HG02678 (cell line): Measurements from ENCODE around the gene UFM1.
"Not testable (repeated sequence)": the region's sequence is repeated elsewhere in the genome, so short reads cannot be mapped to it uniquely, and the experiment has no call there.

Source experiments
- ATAC-seq: cut with Tn5 transposase; IDR thresholded peaks from one replicate; pipeline ENCODE4 v1.9.1; 2021; ENCODE audit warnings: mild to moderate bottlenecking, moderate library complexity; ENCODE audit not compliant: unreplicated experiment

UFM1 gene

GRCh38 chr13:38363746-38364145 lies 14.1 kb downstream of the UFM1 start:
- not testable (repeated sequence) for ATAC-seq

- no peak for ATAC-seq
Observed at GRCh38 chr13:38365661-38366060, 16.0 kb downstream of the UFM1 start.

GRCh38 chr13:38366954-38367645 lies 17.4 kb downstream of the UFM1 start:
- ATAC-seq, result no peak

GRCh38 chr13:38369058-38369457 lies 19.4 kb downstream of the UFM1 start:
- ATAC-seq, result no peak

- ATAC-seq, result not testable (repeated sequence)
Observed at GRCh38 chr13:38370096-38370495, 20.4 kb downstream of the UFM1 start.

- ATAC-seq, result no peak
Observed at GRCh38 chr13:38372820-38373383, 23.3 kb downstream of the UFM1 start.

DNA sequence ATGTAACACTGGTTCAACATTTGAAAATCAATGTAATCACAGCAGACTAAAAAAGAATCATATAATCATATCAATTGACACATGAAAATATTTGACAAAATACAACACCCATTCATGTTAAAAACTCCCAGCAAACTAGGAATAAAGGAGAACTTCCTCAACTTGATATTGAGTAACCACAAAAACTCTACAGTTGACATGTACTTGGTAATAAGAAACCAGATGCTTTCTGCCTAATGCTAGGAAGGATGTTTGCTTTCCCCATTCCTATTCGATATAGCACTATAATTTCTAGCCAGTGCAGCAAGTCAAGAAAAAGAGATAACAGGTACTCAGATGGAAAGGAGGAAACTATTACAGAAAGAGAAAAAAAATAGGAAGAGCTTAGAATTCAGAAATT lies 26.9 kb downstream of the UFM1 start:
- ATAC-seq, result no peak

DNA sequence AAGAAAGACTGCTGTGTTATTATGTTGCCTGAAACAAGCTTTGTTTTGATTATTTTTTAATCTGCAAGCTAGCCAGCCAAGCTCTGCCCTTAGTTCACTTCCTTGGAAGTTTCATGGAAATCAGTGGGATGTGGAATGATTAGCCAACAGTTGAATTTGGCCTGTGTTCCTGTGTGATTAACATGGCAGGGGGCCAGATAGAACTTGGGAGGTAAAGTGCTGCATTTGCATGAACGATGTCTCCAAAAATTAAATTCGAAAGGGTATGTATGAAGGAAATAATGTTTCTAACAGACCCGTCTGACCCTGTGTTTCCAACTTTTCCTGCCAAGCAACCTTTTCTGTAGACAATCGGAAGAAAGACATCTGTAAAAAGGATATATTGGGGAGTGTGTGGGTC lies 32.2 kb downstream of the UFM1 start:
- no peak for ATAC-seq

- no peak for ATAC-seq
Observed at GRCh38 chr13:38382946-38383345, 33.3 kb downstream of the UFM1 start.

DNA sequence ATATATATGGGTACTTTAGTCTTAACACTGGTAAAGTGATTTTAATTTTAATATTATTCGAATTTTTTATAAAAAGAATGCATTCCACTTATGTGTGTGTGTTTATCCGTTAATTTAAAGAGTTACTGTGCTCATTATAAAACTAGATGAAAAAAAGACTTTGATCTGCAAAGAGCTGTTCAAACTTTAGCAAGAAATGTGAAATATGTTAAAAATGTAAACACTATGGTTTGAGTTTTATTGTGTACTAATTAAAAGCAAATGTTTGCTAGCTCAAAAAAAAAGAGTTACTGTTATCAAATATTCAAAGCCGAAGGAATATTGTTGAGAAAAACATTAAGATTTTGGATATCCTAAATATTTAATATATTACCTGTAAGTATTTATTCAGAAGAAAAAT lies 34.5 kb downstream of the UFM1 start:
- ATAC-seq, result no peak

DNA sequence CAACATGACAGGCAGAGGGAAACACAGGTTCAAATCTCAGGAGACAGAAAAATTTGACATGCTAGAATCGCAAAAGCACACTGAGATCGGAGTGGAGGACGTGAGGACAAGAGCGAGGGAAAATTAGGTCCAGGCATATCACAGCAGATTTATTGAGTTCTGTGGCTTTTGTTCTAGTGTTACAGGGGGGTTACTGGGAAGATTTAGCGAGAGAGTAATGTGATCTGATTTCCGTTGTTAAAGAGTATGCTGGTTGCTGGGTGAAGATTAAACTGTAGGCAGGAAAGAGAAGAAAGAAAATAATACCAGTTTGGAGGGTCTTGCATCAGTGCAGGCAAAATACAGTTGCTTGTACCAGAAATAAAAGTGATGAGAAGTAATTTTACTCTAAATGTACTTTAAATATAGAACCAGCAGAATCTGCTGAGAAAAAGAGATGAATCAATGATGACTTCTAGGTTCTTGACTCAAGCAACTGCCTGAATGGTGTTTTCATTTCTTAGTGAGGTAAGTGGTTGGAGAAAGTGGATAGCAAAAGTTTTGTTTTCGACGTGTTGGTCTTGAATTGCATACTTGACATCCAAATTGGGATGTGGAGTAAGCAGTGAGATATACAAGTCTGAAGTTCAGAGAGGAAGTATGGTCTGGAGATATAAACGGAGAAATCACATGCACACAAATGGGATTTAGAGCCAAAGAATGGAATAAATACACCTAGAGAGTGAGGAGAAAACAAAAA lies 35.7 kb downstream of the UFM1 start:
- ATAC-seq, result no peak

DNA sequence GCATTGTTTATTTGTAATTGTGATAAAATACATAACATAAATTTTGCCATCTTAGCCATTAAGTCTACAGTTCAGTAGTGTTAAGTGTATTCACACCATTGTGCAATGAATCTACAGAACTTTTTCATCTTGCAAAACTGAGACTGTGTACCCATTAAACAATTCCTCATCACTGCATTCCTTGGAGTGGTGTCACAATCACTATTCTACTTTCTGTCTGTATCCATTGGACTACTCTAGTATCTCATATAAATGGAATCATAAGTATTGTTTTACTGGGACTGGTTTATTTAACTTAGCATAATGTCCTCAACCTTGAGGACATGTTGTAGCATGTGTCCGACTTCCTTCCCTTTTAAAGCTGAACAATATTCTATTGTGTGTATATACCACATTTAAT lies 36.8 kb downstream of the UFM1 start:
- no peak for ATAC-seq

- ATAC-seq, result no peak
Observed at GRCh38 chr13:38391341-38391740, 41.7 kb downstream of the UFM1 start.

DNA sequence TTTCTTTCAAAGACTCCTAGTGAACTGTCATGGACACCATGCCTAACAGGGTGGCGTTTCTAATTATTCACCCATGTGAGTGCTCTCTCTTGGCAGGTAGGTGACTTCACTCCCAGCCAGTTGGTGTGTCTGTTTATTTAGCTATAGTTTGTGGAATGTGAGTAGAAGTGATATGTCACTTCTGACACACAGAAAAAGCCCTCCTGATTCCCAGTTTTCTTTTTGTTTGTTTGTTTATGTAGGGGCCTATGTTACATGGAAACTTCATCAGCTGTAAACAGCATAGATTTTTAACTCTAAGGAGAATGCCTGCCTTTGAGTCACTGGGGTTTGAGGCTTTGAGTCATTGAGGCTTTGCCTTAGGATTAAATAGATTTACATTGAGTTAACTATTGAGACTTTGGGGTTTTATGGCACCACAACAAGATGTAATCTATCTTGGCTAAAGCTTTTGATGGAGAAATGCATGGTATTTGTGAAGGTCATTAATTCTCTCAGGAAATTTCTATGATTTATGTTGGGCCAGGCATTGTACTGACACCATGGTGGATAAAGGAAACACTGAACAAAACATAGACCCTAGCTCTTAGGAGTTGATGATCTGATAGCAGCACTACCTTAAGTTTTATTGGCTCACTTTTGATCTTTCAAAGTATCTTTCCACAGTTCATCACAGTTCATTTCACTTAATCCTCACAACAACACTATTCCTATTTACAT lies 45.3 kb downstream of the UFM1 start:
- ATAC-seq, result no peak

DNA sequence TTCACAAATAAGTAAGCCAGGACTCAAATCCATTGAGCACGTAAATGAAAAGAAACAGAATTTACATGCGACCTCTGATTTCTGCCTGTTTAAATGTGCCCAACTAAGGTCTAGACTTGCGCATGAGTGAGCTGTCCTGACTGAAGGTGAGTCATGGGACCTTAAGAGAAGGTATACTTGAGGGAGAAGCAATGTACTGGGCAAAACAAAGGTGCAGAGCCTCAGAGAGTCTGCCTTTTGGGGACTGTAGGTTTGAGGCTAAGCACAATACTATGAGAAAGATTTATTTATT lies 45.8 kb downstream of the UFM1 start:
- no peak for ATAC-seq

DNA sequence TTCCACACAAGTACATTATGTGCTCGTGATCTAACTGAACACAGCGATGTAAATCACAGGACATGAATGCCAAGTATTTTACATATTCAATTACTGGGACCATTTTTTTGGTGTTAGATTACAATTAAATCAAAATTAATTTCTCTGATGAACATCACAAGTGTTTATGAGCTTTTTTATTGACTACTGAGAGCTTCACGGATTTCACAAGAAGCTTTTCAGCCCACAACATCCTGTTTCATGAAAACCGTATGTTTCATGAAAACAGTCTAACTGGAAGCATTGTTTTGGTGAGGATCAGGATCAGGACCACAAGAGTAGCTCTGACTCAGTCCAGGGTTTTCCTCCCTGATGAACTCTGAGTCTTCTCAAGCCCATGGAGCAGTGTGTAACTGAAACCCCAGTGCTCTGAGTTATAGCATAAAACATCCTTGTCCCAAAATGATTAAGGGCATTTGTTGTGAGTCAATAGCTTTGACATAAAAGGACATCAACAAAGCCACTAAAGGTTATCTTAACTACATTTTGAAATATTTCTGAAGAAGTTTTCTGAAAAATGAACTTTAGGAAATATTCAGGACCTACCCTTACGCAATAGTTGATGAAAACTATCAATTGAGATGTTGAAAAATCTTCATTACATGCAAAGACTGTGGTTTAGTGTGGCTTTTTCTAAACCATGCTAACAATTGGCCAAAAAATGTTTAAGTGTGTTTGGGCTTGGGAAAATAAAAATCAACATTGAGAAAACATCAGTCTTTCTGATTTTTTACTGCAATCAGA lies 49.3 kb downstream of the UFM1 start:
- no peak for ATAC-seq

GRCh38 chr13:38399535-38399934 lies 49.9 kb downstream of the UFM1 start:
- no peak for ATAC-seq

- no peak for ATAC-seq
Observed at GRCh38 chr13:38401276-38401675, 51.6 kb downstream of the UFM1 start.

DNA sequence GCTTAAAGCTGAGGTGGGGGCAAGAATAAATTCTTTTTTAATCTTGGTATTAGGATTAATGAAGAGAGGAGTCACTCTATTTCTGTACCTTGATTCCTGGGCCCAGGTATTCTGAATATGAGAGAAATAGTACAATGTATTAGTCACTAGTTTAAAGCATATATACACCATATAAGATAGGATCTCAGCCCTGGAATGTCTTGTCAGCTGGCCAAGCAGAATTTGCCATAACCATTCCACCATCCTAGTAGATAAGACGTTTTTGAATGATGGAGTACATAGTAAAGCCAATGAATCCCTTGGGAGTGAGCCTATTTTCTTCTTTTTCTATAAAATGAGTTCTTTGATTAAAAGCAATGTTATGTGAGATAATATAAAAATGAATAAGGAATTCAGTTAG lies 55.6 kb downstream of the UFM1 start:
- ATAC-seq, result no peak

GRCh38 chr13:38409771-38410170 lies 60.1 kb downstream of the UFM1 start:
- no peak for ATAC-seq

DNA sequence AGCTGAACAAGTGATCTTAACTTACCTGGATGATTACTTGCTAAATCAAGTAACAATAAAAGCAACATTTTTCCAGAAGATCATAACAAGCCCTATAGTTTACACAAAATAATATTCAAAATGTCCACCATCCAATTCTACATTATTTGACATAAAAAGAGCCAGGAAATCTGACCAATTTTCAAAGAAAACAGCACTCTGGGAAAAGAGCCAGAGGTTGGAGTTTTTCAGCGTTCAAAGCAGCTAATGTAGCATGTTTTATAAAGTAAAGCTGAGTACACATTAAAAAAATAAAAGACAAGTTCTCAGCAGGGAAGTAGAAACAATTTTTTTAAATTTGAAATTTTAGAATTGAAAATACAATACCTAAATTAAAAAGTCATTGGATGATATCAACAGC lies 62.6 kb downstream of the UFM1 start:
- no peak for ATAC-seq
